HFF-Myc (cell line): ENCODE data around the gene HDAC11.
A peak's percentile ranks its signal among the peaks of the same experiment; 100 is the strongest.

Experiments
- DNase-seq: peaks from one replicate; pipeline ENCODE4 v3.0.0-alpha.2; 2011; ENCODE audit warnings: low read depth; ENCODE audit errors: extremely low read depth
- H3K4me3 ChIP-seq: replicated peaks from 2 replicates; pipeline ENCODE4 v1.5.1; 2011; ENCODE audit warnings: low read depth, mild to moderate bottlenecking, control low read depth, low read length
- CTCF ChIP-seq: IDR thresholded peaks from 2 replicates; pipeline ENCODE4 v1.5.1; 2012; ENCODE audit warnings: mild to moderate bottlenecking, low read depth, low read length, control low read depth; ENCODE audit errors: missing control alignments

Gene HDAC11

DNA sequence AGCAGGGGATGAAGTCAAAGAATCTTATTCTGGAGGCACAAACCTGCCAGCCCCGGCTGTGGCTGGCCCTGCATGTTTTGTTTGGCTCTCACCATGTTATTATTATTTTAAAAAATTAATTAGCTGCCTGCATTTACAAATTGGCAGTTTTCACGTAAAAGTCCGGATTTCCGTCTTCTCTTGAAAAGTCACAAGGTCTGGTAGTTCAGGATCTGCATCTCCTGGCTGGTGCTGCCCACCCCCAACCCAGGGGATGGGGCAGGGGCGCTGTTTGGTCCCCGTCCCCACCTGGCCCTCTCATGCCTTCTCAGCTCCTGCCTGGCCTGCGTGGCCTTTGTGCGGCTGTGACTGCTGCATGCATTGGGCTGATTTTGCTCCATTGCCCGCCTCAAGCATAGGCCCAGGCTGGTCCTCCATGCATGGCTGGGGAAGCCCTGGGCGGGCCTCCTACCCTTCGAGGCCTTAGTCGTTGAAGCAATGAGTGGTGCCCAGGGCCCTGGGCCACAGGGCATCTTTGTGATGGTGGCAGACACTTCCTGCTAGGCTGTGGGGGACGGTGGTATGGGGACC lies 70.8 kb downstream of the HDAC11 start:
- DNase-seq = no peak
- TF ChIP-seq CTCF = no peak
- peak overlapping the region; percentile 46 for H3K4me3 ChIP-seq

- no peak for TF ChIP-seq CTCF
- no peak overlapping the region for H3K4me3 ChIP-seq
- DNase-seq = no peak
Measured at GRCh38 chr3:13552857-13553652, 72.9 kb downstream of the HDAC11 start.

DNA sequence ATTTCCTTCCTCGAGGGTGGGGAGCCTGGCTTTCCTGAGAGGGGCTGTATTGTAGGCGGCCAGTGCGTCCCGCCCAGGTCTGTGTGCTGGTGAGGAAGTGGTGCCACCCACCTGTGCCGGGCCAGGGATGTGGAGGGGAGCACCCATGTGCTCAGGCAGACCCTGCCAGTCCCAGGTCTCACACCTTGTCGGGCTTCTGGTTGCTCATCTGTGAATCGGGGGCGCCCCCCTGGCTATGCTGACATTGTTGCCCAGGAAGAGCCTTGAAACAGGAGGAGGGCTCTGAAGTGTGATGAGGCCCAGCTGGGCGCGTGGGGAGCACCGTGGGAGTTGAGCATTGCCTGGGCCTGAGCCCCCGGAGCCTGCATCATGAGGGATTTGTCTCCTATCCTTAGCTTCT lies 73.6 kb downstream of the HDAC11 start:
- H3K4me3 ChIP-seq = no peak overlapping the region
- no peak for TF ChIP-seq CTCF
- DNase-seq = no peak

- H3K4me3 ChIP-seq = no peak overlapping the region
- no peak for TF ChIP-seq CTCF
- no peak for DNase-seq
Measured at GRCh38 chr3:13555753-13556152, 75.6 kb downstream of the HDAC11 start.
